GM23248 (cell line): Measurements from ENCODE around the gene MYPN. TPM values are rescaled to one million over a fixed set of nuclear protein-coding genes. Genes with fewer than 3 reads are reported as not detected.
A peak's percentile ranks its signal among the peaks of the same experiment; 100 is the strongest.

Source experiments
- DNase-seq: peaks from one replicate; pipeline ENCODE4 v3.0.0-alpha.2; 2015
- H2AFZ ChIP-seq: fragments of 200-600 bp; sonication (generic); 2 replicates; pipeline ENCODE4 v1.6.1; 2016; ENCODE audit warnings: antibody characterized with exemption
- H3F3A ChIP-seq: fragments of 200-600 bp; sonication (generic); 2 replicates; pipeline ENCODE4 v1.6.1; 2016; ENCODE audit warnings: mild to moderate bottlenecking, antibody characterized with exemption, mixed run types; ENCODE audit not compliant: insufficient read depth
- H3K27ac ChIP-seq: fragments of 200-600 bp; sonication (generic); 2 replicates; pipeline ENCODE4 v1.5.1; 2016; ENCODE audit warnings: mild to moderate bottlenecking
- H3K27me3 ChIP-seq: fragments of 200-600 bp; sonication (generic); replicated peaks from 2 replicates; pipeline ENCODE4 v1.6.1; 2016; ENCODE audit warnings: mild to moderate bottlenecking; ENCODE audit not compliant: insufficient read depth
- H3K36me3 ChIP-seq: fragments of 200-600 bp; sonication (generic); 2 replicates; pipeline ENCODE4 v1.6.1; 2016; ENCODE audit warnings: low read depth, mild to moderate bottlenecking
- H3K4me1 ChIP-seq: fragments of 200-600 bp; sonication (generic); 2 replicates; pipeline ENCODE4 v1.6.1; 2016; ENCODE audit warnings: mild to moderate bottlenecking; ENCODE audit not compliant: insufficient read depth
- H3K4me2 ChIP-seq: fragments of 200-600 bp; sonication (generic); one replicate; pipeline ENCODE4 v1.6.1; 2016; ENCODE audit warnings: mild to moderate bottlenecking; ENCODE audit not compliant: unreplicated experiment
- H3K4me3 ChIP-seq: fragments of 200-600 bp; sonication (generic); 2 replicates; pipeline ENCODE4 v1.5.1; 2016; ENCODE audit warnings: mild to moderate bottlenecking
- H3K79me2 ChIP-seq: fragments of 200-600 bp; sonication (generic); 2 replicates; pipeline ENCODE4 v1.6.1; 2016; ENCODE audit warnings: mild to moderate bottlenecking; ENCODE audit not compliant: insufficient read depth
- H3K9ac ChIP-seq: fragments of 200-600 bp; sonication (generic); 2 replicates; pipeline ENCODE4 v1.6.1; 2016; ENCODE audit warnings: mild to moderate bottlenecking
- H3K9me2 ChIP-seq: fragments of 200-600 bp; sonication (generic); 2 replicates; pipeline ENCODE4 v1.6.1; 2016; ENCODE audit warnings: mixed run types, mild to moderate bottlenecking, moderate library complexity; ENCODE audit not compliant: insufficient read depth
- H3K9me3 ChIP-seq: fragments of 200-600 bp; sonication (generic); one replicate; pipeline ENCODE4 v1.6.1; 2017; ENCODE audit warnings: low read depth
- H4K20me1 ChIP-seq: fragments of 200-600 bp; sonication (generic); 2 replicates; pipeline ENCODE4 v1.6.0; 2016; ENCODE audit not compliant: insufficient read depth
- EZH2 ChIP-seq: fragments of 200-600 bp; sonication (generic); IDR thresholded peaks from 2 replicates; pipeline ENCODE4 v1.6.1; 2018; ENCODE audit warnings: antibody characterized with exemption, mild to moderate bottlenecking; ENCODE audit not compliant: insufficient read depth, poor library complexity, severe bottlenecking
- EZH2phosphoT487 ChIP-seq: fragments of 200-600 bp; sonication (generic); IDR thresholded peaks from 2 replicates; pipeline ENCODE4 v1.6.1; 2018; ENCODE audit warnings: antibody characterized with exemption, moderate library complexity, mild to moderate bottlenecking, low read depth; ENCODE audit not compliant: insufficient read depth
- WGBS, 2 experiments: methylation state at CpG; one replicate each; pipeline ENCODE4 v1.1.6; 2015 to 2017; ENCODE audit warnings: low lambda C conversion rate in 2 of 2, low coverage in 1 of 2; ENCODE audit errors: missing lambda C conversion rate in 2 of 2; 5-methylcytosine and 5-hydroxymethylcytosine counted together
- in situ Hi-C: fragments of 300-500 bp; cut with MboI; formaldehyde crosslinking; loops from 2 replicates; pipeline ENCODE4 v1.15.0; 2020
- polyA plus RNA-seq: library from polyadenylated mRNA; unstranded; fragments of >200 nt; fragmentation: Nextera tagmentation; extraction: Ambion mirVana; gene quantifications from 2 replicates; pipeline ENCODE4 v1.2.1, GENCODE V29; 2016
- total RNA-seq: library from RNA; depleted of rRNA; stranded (reverse); fragments of >200 nt; shearing (Covaris generic); gene quantifications from 2 replicates; pipeline ENCODE4 v1.2.3, GENCODE V29; 2014

MYPN gene
- total and polyA plus RNA-seq, 2 experiments from 2014 or later, result 9.2 to 14.5 TPM

DNA sequence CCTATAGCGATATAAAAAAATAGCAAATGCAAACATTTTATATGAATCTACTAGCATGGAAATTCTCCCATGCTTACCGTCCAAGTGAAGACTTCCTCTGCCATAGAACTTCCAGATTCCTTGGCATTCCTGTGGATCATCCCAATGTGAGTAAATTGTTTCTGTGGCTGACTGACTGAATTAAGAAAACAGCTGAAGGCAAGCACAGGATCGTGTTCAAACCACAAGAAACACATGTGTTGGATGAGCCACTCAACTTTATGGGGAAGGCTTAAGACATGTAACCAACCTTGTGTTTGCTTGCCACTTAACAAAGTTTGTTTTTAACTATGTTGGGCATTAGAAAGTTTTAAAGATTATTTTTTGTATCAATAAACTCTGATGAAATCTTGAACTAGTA is 2.6 kb upstream of the MYPN start:
- Histone ChIP-seq H3K27ac (peak overlapping the region; percentile 78), H3F3A (peaks cover 30% of the 10 kb centered on the region), H3K9ac (peak overlapping the region; percentile 67), H3K4me3 (peak overlapping the region; percentile 74), H3K4me2 (peak overlapping the region; percentile 94), H3K9me3 (no peaks in the 10 kb centered on the region), H4K20me1 (no peaks in the 10 kb centered on the region), H3K36me3 (no peaks in the 10 kb centered on the region; the same call in 1 of the 2 replicates), H3K27me3 (no peaks in the 10 kb centered on the region), H3K4me1 (peaks cover 80% of the 10 kb centered on the region), H3K79me2 (peaks cover 61% of the 10 kb centered on the region), H3K9me2 (no peaks in the 10 kb centered on the region; the same call in 1 of the 2 replicates), H2AFZ (no peak overlapping the region)
- DNase-seq, result peak; percentile 85
- in situ Hi-C loops, result loop anchor here (5.0 kb wide), 1 partner anchor 41 kb away; no protein-coding TSS in a partner anchor
- 31 to 33% methylated on average over 3 of the region's 3 CpGs for WGBS, 2 experiments
- TF ChIP-seq EZH2phosphoT487 (no peak), EZH2 (no peak)

- H3K36me3 ChIP-seq, result peaks cover 4% of the 10 kb centered on the region
- H3K4me2 ChIP-seq, result peak overlapping the region; percentile 94
- no peaks in the 10 kb centered on the region for H4K20me1 ChIP-seq
- H3K9ac ChIP-seq, result no peak overlapping the region
- DNase-seq, result no peak
- no peaks in the 10 kb centered on the region for H3K9me3 ChIP-seq
- 95 to 96% methylated on average over 1 of the region's 1 CpG for WGBS, 2 experiments
- peak overlapping the region; percentile 78; the same call in 1 of the 2 replicates for H3K27ac ChIP-seq
- H3K79me2 ChIP-seq, result peaks cover 66% of the 10 kb centered on the region
- peaks cover 77% of the 10 kb centered on the region for H3K4me1 ChIP-seq
- no peak overlapping the region for H2AFZ ChIP-seq
- peak overlapping the region; percentile 74 for H3K4me3 ChIP-seq
- TF ChIP-seq EZH2phosphoT487 (no peak), EZH2 (no peak)
- no peaks in the 10 kb centered on the region for H3K27me3 ChIP-seq
- peaks cover 27% of the 10 kb centered on the region for H3F3A ChIP-seq
- H3K9me2 ChIP-seq, result no peaks in the 10 kb centered on the region; the same call in 1 of the 2 replicates
- in situ Hi-C loops, result loop anchor here (5.0 kb wide), 1 partner anchor 40 kb away; no protein-coding TSS in a partner anchor
These were observed 1.6 kb upstream of the MYPN start for GRCh38 chr10:68107651-68108050.

DNA sequence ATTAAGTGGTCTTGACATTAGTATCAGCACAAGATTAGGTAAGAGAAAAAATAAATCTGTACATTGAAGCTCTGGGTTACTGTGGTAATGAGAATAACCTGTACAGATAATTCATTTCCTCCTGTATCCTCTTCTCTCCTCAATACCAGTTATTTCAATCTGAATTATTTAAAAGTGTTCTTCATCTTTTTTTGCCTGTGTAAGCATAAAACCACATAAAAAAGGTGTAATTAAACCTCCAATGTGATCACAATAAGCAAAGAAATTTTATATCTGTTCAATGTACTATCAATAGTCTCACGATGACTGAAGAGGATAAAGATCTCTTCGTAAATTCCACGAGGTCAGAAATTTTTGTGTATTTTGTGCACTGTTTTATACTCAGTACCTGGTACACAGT is 1.2 kb upstream of the MYPN start:
- peaks cover 23% of the 10 kb centered on the region for H3F3A ChIP-seq
- 84 to 88% methylated on average over 3 of the region's 3 CpGs for WGBS, 2 experiments
- H3K9me2 ChIP-seq, result no peaks in the 10 kb centered on the region
- H3K4me2 ChIP-seq, result peak overlapping the region; percentile 94
- H3K27ac ChIP-seq, result no peak overlapping the region
- H2AFZ ChIP-seq, result no peak overlapping the region
- no peak overlapping the region for H3K9ac ChIP-seq
- H3K36me3 ChIP-seq, result peaks cover 4% of the 10 kb centered on the region
- no peak for DNase-seq
- no peak for TF ChIP-seq EZH2phosphoT487
- no peak for TF ChIP-seq EZH2
- H3K4me3 ChIP-seq, result peak overlapping the region; percentile 74
- peaks cover 70% of the 10 kb centered on the region for H3K79me2 ChIP-seq
- no peaks in the 10 kb centered on the region for H3K9me3 ChIP-seq
- peaks cover 73% of the 10 kb centered on the region for H3K4me1 ChIP-seq
- H3K27me3 ChIP-seq, result no peaks in the 10 kb centered on the region
- H4K20me1 ChIP-seq, result no peaks in the 10 kb centered on the region
- in situ Hi-C loops, result loop anchor here (5.0 kb wide), 1 partner anchor 39 kb away; no protein-coding TSS in a partner anchor

GRCh38 chr10:68108653-68109052 is 635 bp upstream of the MYPN start:
- Histone ChIP-seq H3F3A (peaks cover 19% of the 10 kb centered on the region), H2AFZ (no peak overlapping the region), H3K36me3 (peaks cover 4% of the 10 kb centered on the region), H3K4me1 (peaks cover 67% of the 10 kb centered on the region), H3K79me2 (peaks cover 75% of the 10 kb centered on the region), H4K20me1 (no peaks in the 10 kb centered on the region), H3K9me3 (no peaks in the 10 kb centered on the region), H3K4me2 (no peak overlapping the region), H3K9me2 (no peaks in the 10 kb centered on the region), H3K9ac (no peak overlapping the region), H3K4me3 (no peak overlapping the region), H3K27me3 (no peaks in the 10 kb centered on the region), H3K27ac (no peak overlapping the region)
- in situ Hi-C loops, result loop anchor here (5.0 kb wide), 1 partner anchor 39 kb away; no protein-coding TSS in a partner anchor
- DNase-seq, result no peak
- WGBS, 2 experiments, result 95 to 96% methylated on average over 11 of the region's 11 CpGs
- TF ChIP-seq EZH2 (no peak), EZH2phosphoT487 (no peak)

DNA sequence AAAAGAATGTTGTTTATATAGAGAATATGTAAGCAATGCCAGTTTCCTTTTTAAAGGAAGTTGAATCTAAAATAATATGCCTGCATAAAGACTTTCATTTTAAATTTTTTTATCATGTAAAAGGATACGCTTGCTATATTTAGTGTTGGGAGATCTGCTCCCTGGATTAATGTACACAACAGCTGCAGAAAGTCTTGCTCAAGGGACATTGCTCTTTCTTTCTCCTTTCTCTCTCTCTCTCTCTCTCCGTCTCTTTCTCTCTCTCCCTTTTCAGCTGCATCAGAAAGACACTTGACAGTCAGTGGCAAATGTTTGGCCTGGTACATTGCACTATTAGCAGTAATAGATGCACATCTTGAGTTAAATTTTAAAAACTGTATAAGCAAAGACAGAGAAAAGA is 739 bp downstream of the MYPN start:
- in situ Hi-C loops, result no loop called here
- H3K4me3 ChIP-seq, result peak overlapping the region; percentile 37; the same call in 1 of the 2 replicates
- H3K9me2 ChIP-seq, result no peaks in the 10 kb centered on the region
- H3K79me2 ChIP-seq, result peaks cover 84% of the 10 kb centered on the region
- H3K4me2 ChIP-seq, result peak overlapping the region; percentile 59
- TF ChIP-seq EZH2phosphoT487, result no peak
- no peak for TF ChIP-seq EZH2
- WGBS, 2 experiments, result 72% methylated on average over 2 of the region's 2 CpGs
- peaks cover 10% of the 10 kb centered on the region for H3K36me3 ChIP-seq
- H3F3A ChIP-seq, result peaks cover 19% of the 10 kb centered on the region
- H2AFZ ChIP-seq, result peak overlapping the region; percentile 52
- H3K27me3 ChIP-seq, result no peaks in the 10 kb centered on the region
- H3K9me3 ChIP-seq, result no peaks in the 10 kb centered on the region
- H3K4me1 ChIP-seq, result peaks cover 55% of the 10 kb centered on the region
- 0 out of 2 replicates have a peak overlapping the region, but pooled peaks have one; percentile 14 for H3K27ac ChIP-seq
- no peaks in the 10 kb centered on the region for H4K20me1 ChIP-seq
- H3K9ac ChIP-seq, result no peak overlapping the region
- DNase-seq, result no peak
